Measurements from ENCODE around the gene AARSD1. TPM values are rescaled to one million over a fixed set of nuclear protein-coding genes. Genes with fewer than 3 reads are reported as not detected.
"Not testable (repeated sequence)": the region's sequence is repeated elsewhere in the genome, so short reads cannot be mapped to it uniquely, and the experiment has no call there.

The AARSD1 gene
- total RNA-seq, 1 donor from 2014 or later = 19.4 TPM

- DNase-seq (ENCODE audit: low read depth) = peak; percentile 36
These were observed 16.6 kb upstream of the AARSD1 start for GRCh38 chr17:42980766-42981397.

GRCh38 chr17:42980274-42980765 lies 16.1 kb upstream of the AARSD1 start, which contains the start of gene RUNDC1:
Gene RUNDC1 (plus strand): TSS chr17:42980565. CDS start chr17:42980577, 12 bp downstream.
- peak; percentile 70 for DNase-seq (ENCODE audit: low read depth)

GRCh38 chr17:42979511-42980273 lies 15.4 kb upstream of the AARSD1 start, which contains the start of gene PTGES3L:
Gene PTGES3L (minus strand): TSS chr17:42980080. CDS start chr17:42980053, 27 bp downstream.
- no peak for DNase-seq (ENCODE audit: low read depth)

DNA sequence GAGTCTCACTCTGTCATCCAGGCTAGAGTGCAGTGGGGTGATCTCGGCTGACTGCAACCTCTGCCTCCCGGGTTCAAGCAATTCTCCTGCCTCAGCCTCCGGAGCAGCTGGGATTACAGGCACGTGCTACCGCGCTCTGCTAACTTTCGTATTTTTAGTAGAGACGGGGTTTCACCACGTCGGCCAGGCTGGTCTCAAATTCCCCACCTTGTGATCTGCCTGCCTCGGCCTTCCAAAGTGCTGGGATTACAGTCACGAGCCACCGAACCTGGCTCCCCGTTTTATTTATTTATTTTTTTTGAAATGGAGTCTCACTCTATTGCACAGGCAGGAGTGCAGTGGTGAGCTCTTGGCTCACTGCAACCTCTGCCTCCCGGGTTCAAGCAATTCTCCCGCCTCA lies 11.4 kb upstream of the AARSD1 start:
- DNase-seq (ENCODE audit: low read depth) = not testable (repeated sequence)

- no peak for DNase-seq (ENCODE audit: low read depth)
These were observed 11.0 kb upstream of the AARSD1 start for GRCh38 chr17:42975265-42975664.

- not testable (repeated sequence) for DNase-seq (ENCODE audit: low read depth)
These were observed 9.1 kb upstream of the AARSD1 start for GRCh38 chr17:42973323-42973722.

GRCh38 chr17:42971589-42971988 lies 7.3 kb upstream of the AARSD1 start:
- no peak for DNase-seq (ENCODE audit: low read depth)

DNA sequence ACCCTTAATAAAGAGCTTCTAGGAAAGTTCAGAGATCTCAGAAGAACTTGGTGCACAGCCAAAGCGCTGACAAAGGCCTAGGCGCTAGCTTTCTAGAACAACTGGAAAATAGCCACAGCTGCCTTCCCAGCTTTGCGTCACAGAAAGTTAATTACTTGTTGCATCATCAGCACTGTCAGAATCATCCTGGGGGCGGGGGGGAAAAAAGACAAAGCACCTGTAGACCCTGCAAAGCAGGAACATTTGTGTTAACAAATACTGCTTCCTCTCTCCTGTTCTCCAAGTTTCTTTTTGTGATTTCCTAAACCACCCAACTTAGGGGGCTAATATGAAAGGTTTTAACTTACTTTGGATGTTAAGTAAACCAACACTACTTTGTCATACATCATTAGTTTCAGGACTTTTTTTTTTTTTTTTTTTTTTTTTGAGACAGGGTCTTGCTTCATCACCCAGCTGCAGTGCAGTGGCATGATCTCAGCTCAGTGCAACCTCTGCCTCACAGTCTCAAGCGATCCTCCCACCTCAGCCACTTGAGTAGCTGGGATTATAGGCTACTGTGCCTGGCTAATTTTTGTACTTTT lies 4.8 kb upstream of the AARSD1 start:
- DNase-seq (ENCODE audit: low read depth) = peak; percentile 72

- DNase-seq (ENCODE audit: low read depth) = no peak
These were observed 3.7 kb upstream of the AARSD1 start for GRCh38 chr17:42967925-42968324.

GRCh38 chr17:42953669-42954068 lies 10.6 kb downstream of the AARSD1 start:
- DNase-seq (ENCODE audit: low read depth) = no peak

GRCh38 chr17:42950044-42950783 lies 14.0 kb downstream of the AARSD1 start:
- DNase-seq (ENCODE audit: low read depth) = no peak

- DNase-seq (ENCODE audit: low read depth) = no peak
These were observed 17.4 kb downstream of the AARSD1 start for GRCh38 chr17:42946812-42947211.

DNA sequence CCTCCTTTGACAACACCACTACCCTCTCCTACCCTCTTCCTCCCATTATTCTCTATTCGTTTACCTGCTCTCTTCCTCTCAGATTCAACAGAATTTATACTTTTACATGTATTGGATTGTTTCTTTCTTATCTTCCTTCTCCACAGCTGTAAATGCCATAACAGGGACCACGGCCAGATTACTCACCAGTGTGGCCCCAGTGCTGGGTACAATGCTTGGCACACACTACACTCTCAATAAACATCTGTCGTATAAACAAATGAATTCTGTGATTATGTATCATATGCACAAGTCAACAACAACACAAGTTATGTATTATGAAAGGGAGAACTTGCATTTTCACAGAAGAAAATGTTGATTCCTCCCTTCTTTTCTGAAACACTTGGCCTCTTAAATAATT lies 20.0 kb downstream of the AARSD1 start:
- no peak for DNase-seq (ENCODE audit: low read depth)

- peak; percentile 49 for DNase-seq (ENCODE audit: low read depth)
These were observed 26.3 kb downstream of the AARSD1 start for GRCh38 chr17:42937712-42938596.

DNA sequence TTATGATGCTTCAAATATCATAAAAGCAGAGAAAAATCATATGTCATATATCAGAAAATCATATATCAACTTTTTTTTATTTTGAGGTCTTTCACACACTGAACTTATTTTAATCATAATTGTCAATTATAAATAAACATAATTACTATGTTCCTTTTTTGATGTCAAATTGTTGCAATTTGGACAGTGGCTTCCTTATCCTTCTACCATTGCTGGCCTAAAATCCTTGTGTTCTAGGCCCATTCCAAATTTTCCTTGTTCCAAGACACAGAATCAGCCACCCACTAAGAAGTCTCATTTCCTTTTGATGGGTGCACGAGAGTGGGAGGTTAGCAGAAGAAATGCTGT lies 34.8 kb downstream of the AARSD1 start:
- no peak for DNase-seq (ENCODE audit: low read depth)

- peak; percentile 95 for DNase-seq (ENCODE audit: low read depth)
These were observed 35.3 kb downstream of the AARSD1 start for GRCh38 chr17:42928714-42929496.

DNA sequence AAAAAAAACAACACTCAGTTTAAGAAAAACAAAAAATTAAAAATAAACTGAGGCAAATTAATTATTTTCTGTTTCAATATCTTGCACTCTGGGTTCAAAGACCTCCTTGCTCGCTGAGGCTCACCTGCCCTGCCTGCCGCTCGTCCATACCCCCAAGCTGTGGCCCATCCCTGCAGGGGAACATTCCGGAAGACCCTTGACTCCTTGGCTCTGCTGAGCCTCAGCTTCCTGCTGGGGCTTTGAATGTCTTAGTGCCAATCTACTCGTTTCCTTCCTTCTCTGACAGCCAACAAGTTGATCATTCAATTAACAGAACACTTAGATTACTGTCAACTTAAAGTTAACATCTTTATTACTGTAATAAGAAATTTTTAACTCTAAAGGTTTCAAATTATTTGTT lies 39.4 kb downstream of the AARSD1 start:
- DNase-seq (ENCODE audit: low read depth) = no peak

GRCh38 chr17:42923472-42923871 lies 40.8 kb downstream of the AARSD1 start:
- not testable (repeated sequence) for DNase-seq (ENCODE audit: low read depth)

- no peak for DNase-seq (ENCODE audit: low read depth)
These were observed 42.0 kb downstream of the AARSD1 start for GRCh38 chr17:42922294-42922693.

DNA sequence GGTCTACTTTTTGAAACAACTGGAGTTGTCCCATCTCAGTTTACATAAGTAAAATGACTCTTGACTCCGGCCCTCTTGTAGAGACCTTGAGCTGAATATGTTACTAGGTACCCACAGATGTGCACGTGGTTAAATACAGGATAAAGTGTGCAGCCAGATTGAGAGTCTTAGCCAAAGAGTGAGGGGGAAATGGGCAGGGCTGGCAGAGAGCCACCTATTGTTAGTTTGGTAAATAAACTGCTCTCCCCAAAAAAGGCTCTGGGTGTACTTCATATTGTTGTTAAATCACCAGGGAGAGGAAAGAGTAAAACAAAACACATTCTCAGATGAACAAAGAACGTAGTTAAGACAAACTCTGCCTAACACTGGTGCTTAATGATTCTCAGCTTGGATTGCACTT lies 43.3 kb downstream of the AARSD1 start:
- DNase-seq (ENCODE audit: low read depth) = peak; percentile 68

Measured in renal cortical epithelial cell (primary cell).